K562 (cell line): ENCODE measurements around the gene KRI1. TPM values are rescaled to one million over a fixed set of nuclear protein-coding genes. Genes with fewer than 3 reads are reported as not detected.

Experiments
- BCOR ChIP-seq: fragments of 450-650 bp; IDR thresholded peaks from 2 replicates; pipeline ENCODE4 v1.6.1; 2016
- ETV5 ChIP-seq: sonication (generic); formaldehyde crosslinking; IDR thresholded peaks from 2 replicates; pipeline ENCODE4 v1.4.0; 2020; ENCODE audit warnings: low read depth, mild to moderate bottlenecking, missing genetic modification reagents
- MECOM ChIP-seq: fragments of 250-450 bp; sonication (Bioruptor Pico); IDR thresholded peaks from 2 replicates; pipeline ENCODE4 v1.8.0; 2022; ENCODE audit warnings: inconsistent platforms
- MYC ChIP-seq, 2 experiments: fragments of 250-450 bp in 1 of 2; sonication (Bioruptor Pico) in 1 of 2; IDR thresholded peaks; 2 replicates each; pipeline versions ENCODE4 v1.5.1 to v1.6.1; 2012 to 2021; ENCODE audit warnings: low read depth in 2 of 2, borderline replicate concordance in 1 of 2, improper control_type of control experiment in 1 of 2, low read length in 1 of 2, mild to moderate bottlenecking in 1 of 2, moderate library complexity in 1 of 2
- NCOA4 ChIP-seq: fragments of 450-650 bp; IDR thresholded peaks from 2 replicates; pipeline ENCODE4 v1.6.1; 2018; ENCODE audit warnings: mild to moderate bottlenecking; ENCODE audit not compliant: partially characterized antibody
- RBFOX2 ChIP-seq: fragments of 200-400 bp; formaldehyde crosslinking; IDR thresholded peaks from 2 replicates; pipeline ENCODE4 v1.6.1; 2017; ENCODE audit warnings: low read depth, mild to moderate bottlenecking, low read length, moderate library complexity
- XRCC5 ChIP-seq: fragments of 200-400 bp; formaldehyde crosslinking; IDR thresholded peaks from 2 replicates; pipeline ENCODE4 v1.6.1; 2017; ENCODE audit warnings: low read depth, mild to moderate bottlenecking, low read length
- ZNF583 ChIP-seq: fragments of 250-450 bp; sonication (Bioruptor Pico); IDR thresholded peaks from 2 replicates; pipeline ENCODE4 v1.4.0; 2020
- polyA plus RNA-seq, 8 experiments: library from polyadenylated mRNA; depleted of rRNA in 4 of 8; stranded (reverse) in 5 of 8; unstranded in 3 of 8; fragments of >200 nt; fragmentation: Nextera tagmentation in 2 of 8; fragmentation: Illumina TruSeq in 1 of 8; extraction: Ambion mirVana in 2 of 8; extraction: Trizol in 1 of 8; gene quantifications; 2 replicates each; pipeline versions ENCODE4 v1.2.1 to v1.2.3, GENCODE V29; 2011 to 2014; ENCODE audit warnings: inconsistent platforms in 1 of 8, missing spikeins in 1 of 8
- total RNA-seq, 7 experiments: library from RNA; depleted of rRNA in 6 of 7; stranded (reverse); fragments of >200 nt in 6 of 7; fragmentation: Illumina TruSeq in 2 of 7; extraction: Trizol in 2 of 7; gene quantifications; 2 replicates each; pipeline versions ENCODE4 v1.2.1 to v1.2.3, GENCODE V29; 2011 to 2021; ENCODE audit warnings: low replicate concordance in 1 of 7
- TF ChIP-seq, protein P1 (sequence below), 3 experiments: fragments of 200-800 bp in 1 of 3; sonication (Bioruptor generic) in 1 of 3; sonication (generic) in 1 of 3; formaldehyde crosslinking in 1 of 3; IDR thresholded peaks; 2 replicates each; pipeline versions ENCODE4 v1.6.1 to v1.8.0; 2016 to 2022; ENCODE audit warnings: mild to moderate bottlenecking in 2 of 3, missing compliant biosample characterization in 2 of 3, missing genetic modification characterization in 2 of 3, missing genetic modification reagents in 1 of 3
- TF ChIP-seq, protein P2 (sequence below): fragments of 450-650 bp; IDR thresholded peaks from 2 replicates; pipeline ENCODE4 v1.6.1; 2017; ENCODE audit warnings: antibody characterized with exemption, mild to moderate bottlenecking
- TF ChIP-seq, protein P3 (sequence below), 2 experiments: fragments of 450-650 bp; conservative IDR thresholded peaks; 2 replicates each; pipeline ENCODE4 v1.6.1; 2017; ENCODE audit warnings: mild to moderate bottlenecking in 2 of 2, moderate library complexity in 2 of 2
- TF ChIP-seq, protein P4 (sequence below): sonication (generic); formaldehyde crosslinking; IDR thresholded peaks from 2 replicates; pipeline ENCODE4 v1.8.0; 2022; ENCODE audit warnings: mild to moderate bottlenecking, missing genetic modification reagents, borderline replicate concordance

KRI1 gene
- total and polyA plus RNA-seq, 9 of the 15 experiments (the other 6 are each of a cell fraction or from before 2014, with no cell fraction given): 1.1 to 50.7 (median 24.7) TPM

DNA sequence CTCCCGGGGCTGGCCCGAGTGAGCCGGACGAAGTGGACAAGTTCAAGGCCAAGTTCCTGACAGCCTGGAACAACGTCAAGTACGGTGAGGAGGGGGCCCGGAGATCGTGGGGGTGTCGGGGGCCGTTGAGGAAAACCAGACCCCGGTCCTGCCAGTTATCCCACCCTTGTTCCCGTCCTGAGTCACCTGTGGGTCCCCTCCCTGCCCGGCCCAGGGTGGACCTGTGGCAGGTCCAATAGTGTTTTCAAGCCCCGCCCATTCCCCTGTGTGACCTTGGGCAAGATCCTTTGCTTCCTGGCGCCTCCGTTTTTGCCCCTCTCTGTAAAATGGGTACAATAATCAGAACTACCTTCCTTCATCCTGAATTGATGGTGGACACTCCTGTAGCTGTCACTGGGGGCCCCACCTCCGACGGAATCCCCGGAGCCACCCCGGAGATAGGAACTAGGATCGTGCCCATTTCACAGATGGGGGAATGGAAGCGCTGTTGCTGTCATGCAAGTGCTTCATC is 21.5 kb downstream of the KRI1 start (continued):
- TF ChIP-seq, protein P1, sequence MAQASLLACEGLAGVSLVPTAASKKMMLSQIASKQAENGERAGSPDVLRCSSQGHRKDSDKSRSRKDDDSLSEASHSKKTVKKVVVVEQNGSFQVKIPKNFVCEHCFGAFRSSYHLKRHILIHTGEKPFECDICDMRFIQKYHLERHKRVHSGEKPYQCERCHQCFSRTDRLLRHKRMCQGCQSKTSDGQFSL (CRISPR knock-in tag; IDR thresholded peaks at IDR 0.05): no peak
- TF ChIP-seq, protein P1 (tag; IDR thresholded peaks at IDR 0.05): no peak
- TF ChIP-seq MECOM (CRISPR knock-in tag) (0 out of 2 replicates have a peak, but pooled peaks have one; percentile 49), ETV5 (peak; percentile 52; the same call in 1 of the 2 replicates), RBFOX2 (peak; percentile 51), NCOA4 (peak; percentile 69), XRCC5 (0 out of 2 replicates have a peak, but pooled peaks have one; percentile 26), ZNF583 (CRISPR knock-in tag) (no peak), BCOR (peak; percentile 96), MYC (IDR thresholded peaks at IDR 0.05; ENCODE audit: low read depth, low read length) (no peak), MYC (CRISPR knock-in tag; IDR thresholded peaks at IDR 0.05; ENCODE audit: borderline replicate concordance, low read depth) (0 out of 2 replicates have a peak, but pooled peaks have one; percentile 53)
- TF ChIP-seq, protein P2, sequence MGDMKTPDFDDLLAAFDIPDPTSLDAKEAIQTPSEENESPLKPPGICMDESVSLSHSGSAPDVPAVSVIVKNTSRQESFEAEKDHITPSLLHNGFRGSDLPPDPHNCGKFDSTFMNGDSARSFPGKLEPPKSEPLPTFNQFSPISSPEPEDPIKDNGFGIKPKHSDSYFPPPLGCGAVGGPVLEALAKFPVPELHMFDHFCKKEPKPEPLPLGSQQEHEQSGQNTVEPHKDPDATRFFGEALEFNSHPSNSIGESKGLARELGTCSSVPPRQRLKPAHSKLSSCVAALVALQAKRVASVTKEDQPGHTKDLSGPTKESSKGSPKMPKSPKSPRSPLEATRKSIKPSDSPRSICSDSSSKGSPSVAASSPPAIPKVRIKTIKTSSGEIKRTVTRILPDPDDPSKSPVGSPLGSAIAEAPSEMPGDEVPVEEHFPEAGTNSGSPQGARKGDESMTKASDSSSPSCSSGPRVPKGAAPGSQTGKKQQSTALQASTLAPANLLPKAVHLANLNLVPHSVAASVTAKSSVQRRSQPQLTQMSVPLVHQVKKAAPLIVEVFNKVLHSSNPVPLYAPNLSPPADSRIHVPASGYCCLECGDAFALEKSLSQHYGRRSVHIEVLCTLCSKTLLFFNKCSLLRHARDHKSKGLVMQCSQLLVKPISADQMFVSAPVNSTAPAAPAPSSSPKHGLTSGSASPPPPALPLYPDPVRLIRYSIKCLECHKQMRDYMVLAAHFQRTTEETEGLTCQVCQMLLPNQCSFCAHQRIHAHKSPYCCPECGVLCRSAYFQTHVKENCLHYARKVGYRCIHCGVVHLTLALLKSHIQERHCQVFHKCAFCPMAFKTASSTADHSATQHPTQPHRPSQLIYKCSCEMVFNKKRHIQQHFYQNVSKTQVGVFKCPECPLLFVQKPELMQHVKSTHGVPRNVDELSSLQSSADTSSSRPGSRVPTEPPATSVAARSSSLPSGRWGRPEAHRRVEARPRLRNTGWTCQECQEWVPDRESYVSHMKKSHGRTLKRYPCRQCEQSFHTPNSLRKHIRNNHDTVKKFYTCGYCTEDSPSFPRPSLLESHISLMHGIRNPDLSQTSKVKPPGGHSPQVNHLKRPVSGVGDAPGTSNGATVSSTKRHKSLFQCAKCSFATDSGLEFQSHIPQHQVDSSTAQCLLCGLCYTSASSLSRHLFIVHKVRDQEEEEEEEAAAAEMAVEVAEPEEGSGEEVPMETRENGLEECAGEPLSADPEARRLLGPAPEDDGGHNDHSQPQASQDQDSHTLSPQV: no peak
- TF ChIP-seq, protein P3, sequence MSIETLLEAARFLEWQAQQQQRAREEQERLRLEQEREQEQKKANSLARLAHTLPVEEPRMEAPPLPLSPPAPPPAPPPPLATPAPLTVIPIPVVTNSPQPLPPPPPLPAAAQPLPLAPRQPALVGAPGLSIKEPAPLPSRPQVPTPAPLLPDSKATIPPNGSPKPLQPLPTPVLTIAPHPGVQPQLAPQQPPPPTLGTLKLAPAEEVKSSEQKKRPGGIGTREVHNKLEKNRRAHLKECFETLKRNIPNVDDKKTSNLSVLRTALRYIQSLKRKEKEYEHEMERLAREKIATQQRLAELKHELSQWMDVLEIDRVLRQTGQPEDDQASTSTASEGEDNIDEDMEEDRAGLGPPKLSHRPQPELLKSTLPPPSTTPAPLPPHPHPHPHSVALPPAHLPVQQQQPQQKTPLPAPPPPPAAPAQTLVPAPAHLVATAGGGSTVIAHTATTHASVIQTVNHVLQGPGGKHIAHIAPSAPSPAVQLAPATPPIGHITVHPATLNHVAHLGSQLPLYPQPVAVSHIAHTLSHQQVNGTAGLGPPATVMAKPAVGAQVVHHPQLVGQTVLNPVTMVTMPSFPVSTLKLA (conservative IDR thresholded peaks at IDR 0.05): 0 out of 4 replicates have a peak, but pooled peaks of 1 of the 2 experiments have one; percentile 12
- TF ChIP-seq, protein P4, sequence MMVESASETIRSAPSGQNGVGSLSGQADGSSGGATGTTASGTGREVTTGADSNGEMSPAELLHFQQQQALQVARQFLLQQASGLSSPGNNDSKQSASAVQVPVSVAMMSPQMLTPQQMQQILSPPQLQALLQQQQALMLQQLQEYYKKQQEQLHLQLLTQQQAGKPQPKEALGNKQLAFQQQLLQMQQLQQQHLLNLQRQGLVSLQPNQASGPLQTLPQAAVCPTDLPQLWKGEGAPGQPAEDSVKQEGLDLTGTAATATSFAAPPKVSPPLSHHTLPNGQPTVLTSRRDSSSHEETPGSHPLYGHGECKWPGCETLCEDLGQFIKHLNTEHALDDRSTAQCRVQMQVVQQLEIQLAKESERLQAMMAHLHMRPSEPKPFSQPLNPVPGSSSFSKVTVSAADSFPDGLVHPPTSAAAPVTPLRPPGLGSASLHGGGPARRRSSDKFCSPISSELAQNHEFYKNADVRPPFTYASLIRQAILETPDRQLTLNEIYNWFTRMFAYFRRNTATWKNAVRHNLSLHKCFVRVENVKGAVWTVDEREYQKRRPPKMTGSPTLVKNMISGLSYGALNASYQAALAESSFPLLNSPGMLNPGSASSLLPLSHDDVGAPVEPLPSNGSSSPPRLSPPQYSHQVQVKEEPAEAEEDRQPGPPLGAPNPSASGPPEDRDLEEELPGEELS: no peak
